Muscle of leg (tissue), 11 donors: ENCODE results near the gene PPIF. TPM values are rescaled to one million over a fixed set of nuclear protein-coding genes. Genes with fewer than 3 reads are reported as not detected.
A peak's percentile ranks its signal among the peaks of the same experiment; 100 is the strongest.

Experiments used
- DNase-seq: peaks from one replicate; pipeline ENCODE4 v3.0.0; 2013
- H3K27ac ChIP-seq: one replicate; pipeline ENCODE4 v1.5.1; 2013; ENCODE audit warnings: mild to moderate bottlenecking, low read length, control low read depth
- H3K27me3 ChIP-seq: one replicate; pipeline ENCODE4 v1.6.1; 2013; ENCODE audit warnings: low read length; ENCODE audit not compliant: control insufficient read depth, insufficient read depth
- H3K36me3 ChIP-seq: one replicate; pipeline ENCODE4 v1.6.1; 2013; ENCODE audit warnings: low read length; ENCODE audit not compliant: control insufficient read depth, insufficient read depth
- H3K4me1 ChIP-seq: one replicate; pipeline ENCODE4 v1.6.1; 2013; ENCODE audit warnings: low read length; ENCODE audit not compliant: control insufficient read depth, insufficient read depth
- H3K4me3 ChIP-seq: one replicate; pipeline ENCODE4 v1.5.1; 2013; ENCODE audit warnings: low read length, control low read depth
- H3K9me3 ChIP-seq: replicated peaks from 2 replicates; pipeline ENCODE4 v1.6.1; 2013; ENCODE audit warnings: low read depth, low read length; ENCODE audit not compliant: control insufficient read depth
- WGBS: methylation state at CpG from one replicate; pipeline ENCODE4 v1.1.5; 2013; ENCODE audit warnings: missing lambda C conversion rate; ENCODE audit not compliant: insufficient coverage; 5-methylcytosine and 5-hydroxymethylcytosine counted together
- polyA plus RNA-seq, 8 donors: library from polyadenylated mRNA; unstranded; fragments of 120-200 nt; gene quantifications; one replicate each; pipeline versions ENCODE4 v1.2.1 to v1.2.3, GENCODE V29; 2013; ENCODE audit warnings: inconsistent platforms in 1 of 8, low replicate concordance in 1 of 8; ENCODE audit not compliant: insufficient read length in 8 of 8, insufficient read depth in 1 of 8
- total RNA-seq: library from RNA; stranded (reverse); fragments of 120-200 nt; gene quantifications from one replicate; pipeline ENCODE4 v1.2.4, GENCODE V29; 2013

PPIF gene
- total and polyA plus RNA-seq, 9 donors = 8.3 to 28.6 (median 24.3) TPM

DNA sequence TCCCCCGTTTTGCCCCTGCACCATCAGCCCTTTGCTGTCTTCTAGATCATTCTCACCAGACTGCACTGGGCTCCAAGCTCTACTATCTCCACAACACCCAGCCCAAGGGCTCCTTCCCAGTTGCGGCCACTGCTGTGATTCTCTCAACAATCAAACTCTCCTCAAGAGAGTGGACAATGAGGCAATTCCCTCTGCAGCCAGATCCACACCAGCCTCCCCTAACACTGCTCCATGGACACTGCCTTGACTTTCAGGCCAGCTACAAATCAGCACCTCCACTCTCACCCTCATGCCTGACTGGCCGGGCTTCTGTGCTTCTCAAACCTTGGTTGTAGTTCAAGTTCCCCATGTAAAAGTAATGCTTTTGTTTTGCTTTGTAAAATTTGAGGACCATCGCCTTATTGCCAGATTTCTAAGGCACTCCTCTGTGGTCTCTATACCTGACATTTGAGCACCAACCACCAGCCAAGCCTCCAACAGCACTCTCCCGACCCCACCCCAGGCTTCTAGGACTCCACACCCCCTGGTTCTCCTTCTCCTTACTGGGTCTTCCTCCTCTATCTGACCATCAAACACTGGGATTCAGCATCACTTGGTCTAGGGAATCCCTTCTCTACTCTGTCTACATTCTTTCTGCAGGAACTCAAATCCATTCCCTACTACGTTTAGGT is 45.4 kb downstream of the PPIF start:
- no peak overlapping the region for H3K27ac ChIP-seq
- H3K9me3 ChIP-seq = no peaks in the 10 kb centered on the region
- H3K36me3 ChIP-seq = peaks cover 66% of the 10 kb centered on the region
- peaks cover 21% of the 10 kb centered on the region for H3K4me1 ChIP-seq
- no peak overlapping the region for H3K4me3 ChIP-seq
- WGBS = 78% methylated on average over 4 of the region's 6 CpGs
- no peaks in the 10 kb centered on the region for H3K27me3 ChIP-seq
- no peak for DNase-seq

DNA sequence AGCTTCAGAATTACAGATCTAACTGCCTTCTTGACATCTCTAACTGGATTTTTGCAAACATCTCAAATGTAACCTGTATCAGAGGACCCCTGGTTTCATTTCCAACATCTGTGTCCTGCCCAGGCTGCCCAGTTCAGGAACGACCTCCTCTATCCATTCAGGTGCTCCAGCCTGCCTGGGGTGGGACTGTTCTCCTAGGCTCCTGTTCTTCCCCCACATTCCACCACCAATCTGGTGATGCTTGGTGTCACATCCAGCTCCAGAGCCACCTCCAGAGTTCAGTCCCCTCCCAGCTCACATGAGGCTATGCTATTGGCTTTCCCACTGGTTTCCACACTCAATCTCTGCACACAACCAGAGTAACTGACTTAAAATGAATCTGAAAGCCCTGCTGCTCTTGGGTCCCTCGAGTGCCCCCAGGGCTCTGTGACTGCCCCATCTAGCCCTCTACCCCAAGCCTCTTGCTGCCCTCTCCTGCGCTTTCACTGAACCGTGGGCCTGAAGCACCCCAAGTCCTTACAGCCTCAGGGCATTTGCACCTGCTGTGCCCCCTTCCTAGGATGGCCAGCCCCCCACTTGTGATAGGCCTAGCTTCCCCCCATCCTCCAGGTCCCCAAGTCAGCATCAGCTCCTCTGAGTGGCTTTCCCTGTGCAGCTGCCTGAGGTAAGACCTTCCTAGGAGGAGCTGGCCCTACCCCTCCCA is 46.1 kb downstream of the PPIF start:
- Histone ChIP-seq H3K27ac (no peak overlapping the region), H3K9me3 (no peaks in the 10 kb centered on the region), H3K27me3 (no peaks in the 10 kb centered on the region), H3K36me3 (peaks cover 58% of the 10 kb centered on the region), H3K4me1 (peaks cover 20% of the 10 kb centered on the region), H3K4me3 (no peak overlapping the region)
- WGBS = 95% methylated on average over 4 of the region's 4 CpGs
- DNase-seq = no peak

DNA sequence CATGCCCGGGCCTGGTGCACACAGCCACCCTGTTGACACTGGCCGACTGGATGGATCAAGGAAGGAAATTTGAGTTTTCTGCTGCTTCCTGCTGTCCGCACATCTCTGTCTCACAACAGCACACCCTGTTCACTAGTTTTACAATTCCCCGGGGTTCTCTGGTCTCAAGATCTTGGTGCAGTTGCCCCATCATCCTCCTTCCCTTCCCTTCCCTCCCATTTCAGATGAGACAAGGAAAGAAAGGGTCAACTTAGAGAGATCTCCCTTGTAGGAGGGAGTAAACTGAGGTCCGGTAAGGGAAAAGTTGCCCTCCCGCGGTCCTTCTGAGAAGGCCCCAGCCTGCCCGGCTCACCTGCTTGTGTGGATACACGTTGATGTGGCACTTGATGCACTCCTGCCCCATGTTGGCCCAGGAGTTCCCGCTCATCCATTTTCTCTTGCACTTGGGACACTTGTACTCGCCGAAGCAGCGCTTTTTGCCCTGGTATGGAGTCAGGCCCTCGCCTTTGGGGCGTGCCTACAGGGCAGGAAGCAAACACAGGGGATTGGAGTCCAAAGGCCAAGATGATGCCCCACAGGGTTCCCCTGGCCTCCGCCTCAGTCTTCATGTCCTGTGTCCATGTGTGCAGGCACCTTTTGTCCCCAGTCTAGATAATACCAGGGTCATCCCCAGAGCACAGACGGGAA is 46.8 kb downstream of the PPIF start:
- 93% methylated on average over 15 of the region's 17 CpGs for WGBS
- peaks cover 14% of the 10 kb centered on the region for H3K4me1 ChIP-seq
- H3K4me3 ChIP-seq = no peak overlapping the region
- DNase-seq = no peak
- peaks cover 51% of the 10 kb centered on the region for H3K36me3 ChIP-seq
- H3K27ac ChIP-seq = no peak overlapping the region
- no peaks in the 10 kb centered on the region for H3K9me3 ChIP-seq
- no peaks in the 10 kb centered on the region for H3K27me3 ChIP-seq

DNA sequence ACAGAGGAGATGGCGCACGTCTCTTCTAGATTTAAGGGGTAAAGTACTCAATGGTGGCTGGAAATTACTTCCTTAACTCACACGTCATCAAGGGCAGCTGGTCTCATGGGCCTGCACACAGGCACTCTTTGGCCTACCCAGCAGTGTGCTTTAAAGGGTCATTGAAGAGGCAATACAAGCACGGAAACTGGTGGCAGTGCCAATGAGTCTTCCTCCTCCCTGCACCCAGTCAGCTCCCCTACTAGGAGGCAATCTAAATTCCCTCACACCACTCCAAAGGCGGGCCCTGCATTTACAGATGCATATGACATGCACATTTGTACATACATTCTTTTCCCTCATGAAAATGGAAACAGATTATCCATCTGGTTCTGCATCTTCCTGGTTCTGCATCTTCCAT is 47.4 kb downstream of the PPIF start:
- WGBS = 75% methylated on average over 4 of the region's 5 CpGs
- Histone ChIP-seq H3K4me1 (peaks cover 13% of the 10 kb centered on the region), H3K9me3 (no peaks in the 10 kb centered on the region), H3K27ac (no peak overlapping the region), H3K27me3 (no peaks in the 10 kb centered on the region), H3K4me3 (no peak overlapping the region), H3K36me3 (peaks cover 47% of the 10 kb centered on the region)
- DNase-seq = no peak

DNA sequence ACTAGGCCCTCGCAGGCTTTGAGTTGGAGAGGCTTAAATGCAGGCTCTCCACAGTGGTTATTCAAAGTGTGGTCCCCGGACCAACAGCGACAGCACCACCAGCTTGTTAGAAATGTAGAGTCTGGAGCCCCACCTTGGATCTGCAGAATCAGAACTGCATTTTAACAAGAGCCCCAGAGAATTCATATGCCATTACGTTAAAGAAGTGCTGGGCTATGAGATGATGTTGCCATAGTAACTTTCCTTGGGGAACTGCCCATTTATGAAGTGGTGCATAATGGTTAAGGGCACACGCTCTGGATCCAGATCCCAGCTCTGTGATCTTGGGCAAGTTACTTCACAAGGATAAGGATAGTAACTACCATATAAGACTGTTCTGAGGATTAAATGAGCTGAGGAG is 49.3 kb downstream of the PPIF start:
- Histone ChIP-seq H3K27ac (peak overlapping the region; percentile 85), H3K27me3 (no peaks in the 10 kb centered on the region), H3K9me3 (no peaks in the 10 kb centered on the region), H3K36me3 (peaks cover 30% of the 10 kb centered on the region), H3K4me3 (no peak overlapping the region), H3K4me1 (peaks cover 7% of the 10 kb centered on the region)
- 50% methylated on average over 1 of the region's 5 CpGs for WGBS
- no peak for DNase-seq

DNA sequence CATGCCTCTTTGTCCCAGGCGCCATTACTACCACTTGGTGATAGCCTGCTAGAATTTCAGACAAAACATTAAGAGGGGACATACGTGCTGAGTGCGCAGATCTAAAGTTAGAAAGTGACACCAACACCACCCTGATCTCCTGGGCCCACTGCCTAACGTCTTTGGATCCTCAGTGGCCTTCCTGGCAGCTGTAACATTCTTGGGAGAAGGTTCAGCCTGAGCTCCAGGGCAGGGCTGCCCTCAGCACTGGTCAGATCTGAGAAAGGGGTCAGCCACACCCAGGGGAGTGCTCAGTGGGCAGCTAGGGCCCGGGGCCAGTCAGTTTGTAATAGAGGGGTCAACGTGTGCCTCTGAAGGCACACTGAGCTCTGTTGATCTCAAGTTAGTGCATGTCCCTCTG is 49.8 kb downstream of the PPIF start:
- peaks cover 7% of the 10 kb centered on the region for H3K4me1 ChIP-seq
- peak overlapping the region; percentile 95 for H3K27ac ChIP-seq
- no peaks in the 10 kb centered on the region for H3K9me3 ChIP-seq
- H3K27me3 ChIP-seq = no peaks in the 10 kb centered on the region
- peak; percentile 74 for DNase-seq
- 64% methylated on average over 3 of the region's 6 CpGs for WGBS
- H3K4me3 ChIP-seq = no peak overlapping the region
- peaks cover 26% of the 10 kb centered on the region for H3K36me3 ChIP-seq

DNA sequence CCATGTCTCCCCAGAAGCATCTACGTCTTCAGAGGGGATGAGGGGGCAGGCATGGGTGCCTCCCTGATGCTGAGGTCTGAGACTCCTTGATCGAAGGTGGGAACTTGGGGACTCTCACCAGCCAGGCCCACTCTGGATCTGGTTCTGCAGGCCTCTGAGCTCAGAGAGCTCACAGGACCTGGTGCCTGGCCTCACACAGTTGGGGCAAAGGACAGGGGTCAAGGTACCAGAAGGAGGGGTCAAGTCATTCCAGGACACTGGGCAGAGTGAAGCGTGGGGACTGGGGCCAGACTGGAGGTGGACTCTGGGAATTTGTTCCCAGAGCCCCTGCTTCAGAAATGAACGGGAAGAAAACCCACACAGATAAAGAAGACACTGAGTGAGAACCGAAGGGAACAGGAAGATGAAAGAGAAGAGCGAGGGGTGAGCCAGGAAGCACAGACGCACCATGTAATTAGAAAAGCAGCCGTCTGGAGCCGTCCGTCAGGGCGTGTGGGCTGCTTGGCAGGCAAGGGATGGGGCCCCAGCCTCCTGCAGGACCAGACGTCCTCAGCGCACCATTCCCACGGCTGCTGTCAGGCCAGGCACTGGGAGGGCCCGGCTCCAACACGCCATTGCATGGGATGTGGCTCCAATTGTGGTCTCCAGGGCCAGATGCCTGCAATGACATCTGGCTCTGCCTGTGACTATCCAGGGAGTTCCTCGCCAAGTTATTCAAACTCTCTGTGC is 50.5 kb downstream of the PPIF start:
- Histone ChIP-seq H3K9me3 (no peaks in the 10 kb centered on the region), H3K27me3 (no peaks in the 10 kb centered on the region), H3K27ac (peak overlapping the region; percentile 95), H3K4me1 (peaks cover 7% of the 10 kb centered on the region), H3K4me3 (no peak overlapping the region), H3K36me3 (peaks cover 26% of the 10 kb centered on the region)
- 14% methylated on average over 14 of the region's 17 CpGs for WGBS
- DNase-seq = peak; percentile 85

DNA sequence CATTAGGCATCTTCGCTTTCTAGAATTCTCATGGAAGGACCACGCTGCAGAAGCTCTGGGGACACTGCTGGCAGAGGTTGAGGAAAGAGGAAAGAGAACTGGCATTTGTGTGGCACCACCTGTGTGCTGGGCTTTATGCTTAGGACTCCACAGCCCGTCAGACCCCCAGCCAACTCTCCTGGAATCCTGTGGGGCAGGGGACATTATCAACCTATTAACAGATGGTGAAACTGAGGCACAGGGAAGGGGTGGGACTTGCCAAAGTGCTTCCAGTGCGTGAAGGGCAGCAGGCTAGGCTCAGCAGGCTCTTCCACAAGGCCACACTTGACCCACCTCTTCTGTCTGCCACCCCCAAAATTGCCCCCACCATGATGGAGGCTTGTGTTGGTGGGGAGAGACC is 51.4 kb downstream of the PPIF start:
- Histone ChIP-seq H3K27ac (peak overlapping the region; percentile 95), H3K36me3 (peaks cover 19% of the 10 kb centered on the region), H3K27me3 (no peaks in the 10 kb centered on the region), H3K4me3 (no peak overlapping the region), H3K9me3 (no peaks in the 10 kb centered on the region), H3K4me1 (peaks cover 7% of the 10 kb centered on the region)
- DNase-seq = no peak
- 81% methylated on average over 2 of the region's 4 CpGs for WGBS

DNA sequence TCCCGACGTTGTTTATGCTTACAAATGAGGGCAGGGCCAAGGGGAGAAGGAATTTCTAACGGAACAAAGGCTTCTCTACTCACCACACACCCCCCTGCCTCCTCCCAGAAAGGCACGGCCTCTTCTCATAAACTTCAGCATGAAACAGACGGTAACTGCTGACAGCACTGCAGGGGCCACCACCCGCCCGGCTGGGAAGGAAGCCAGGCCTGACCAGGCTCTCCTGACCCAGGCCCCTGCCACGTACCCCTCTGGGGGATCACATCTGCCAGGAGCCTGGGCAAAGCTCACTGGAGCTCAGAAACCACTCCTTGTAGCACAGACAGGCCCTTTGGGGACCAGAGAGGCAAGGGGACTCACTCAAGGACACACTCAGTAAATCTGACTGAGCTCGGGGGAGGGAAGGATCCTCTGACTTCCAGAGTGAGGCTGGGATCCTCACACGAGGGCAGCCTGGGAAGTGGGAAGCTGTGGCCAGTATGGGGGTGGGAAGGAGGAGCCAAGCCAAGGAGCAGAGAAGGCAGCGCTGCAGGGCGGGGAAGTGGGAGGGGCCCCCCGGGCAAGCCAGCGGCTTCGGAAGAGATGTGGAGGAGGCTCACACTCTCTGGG is 52.1 kb downstream of the PPIF start:
- no peaks in the 10 kb centered on the region for H3K9me3 ChIP-seq
- no peak overlapping the region for H3K4me3 ChIP-seq
- H3K36me3 ChIP-seq = peaks cover 12% of the 10 kb centered on the region
- no peaks in the 10 kb centered on the region for H3K27me3 ChIP-seq
- peaks cover 7% of the 10 kb centered on the region for H3K4me1 ChIP-seq
- WGBS = 2% methylated on average over 12 of the region's 15 CpGs
- peak; percentile 95 for DNase-seq
- H3K27ac ChIP-seq = peak overlapping the region; percentile 95
